Skeletal muscle tissue (tissue), 4 donors: ENCODE measurements around the gene THG1L. TPM values are rescaled to one million over a fixed set of nuclear protein-coding genes. Genes with fewer than 3 reads are reported as not detected.

Source experiments
- H3K27ac ChIP-seq: one replicate; pipeline ENCODE4 v1.7.0; 2013; ENCODE audit warnings: mild to moderate bottlenecking, low read depth, low read length, inconsistent platforms
- H3K27me3 ChIP-seq, 3 donors: one replicate each; pipeline ENCODE4 v1.7.0; 2013; ENCODE audit warnings: low read length in 3 of 3; ENCODE audit not compliant: control insufficient read depth in 3 of 3, insufficient read depth in 3 of 3
- H3K36me3 ChIP-seq, 3 donors: one replicate each; pipeline ENCODE4 v1.7.0; 2013; ENCODE audit warnings: low read length in 3 of 3; ENCODE audit not compliant: control insufficient read depth in 3 of 3, insufficient read depth in 3 of 3
- H3K4me1 ChIP-seq, 3 donors: one replicate each; pipeline ENCODE4 v1.7.0; 2013; ENCODE audit warnings: low read length in 3 of 3, mild to moderate bottlenecking in 3 of 3; ENCODE audit not compliant: control insufficient read depth in 3 of 3, insufficient read depth in 3 of 3
- H3K4me3 ChIP-seq, 3 donors: one replicate each; pipeline ENCODE4 v1.7.0; 2013; ENCODE audit warnings: low read length in 3 of 3
- H3K9ac ChIP-seq, 3 donors: one replicate each; pipeline ENCODE4 v1.7.0; 2013; ENCODE audit warnings: low read length in 3 of 3, mild to moderate bottlenecking in 3 of 3, moderate library complexity in 2 of 3, low read depth in 1 of 3
- H3K9me3 ChIP-seq, 3 donors: one replicate each; pipeline ENCODE4 v1.7.0; 2013; ENCODE audit warnings: low read length in 3 of 3; ENCODE audit not compliant: control insufficient read depth in 3 of 3
- total RNA-seq: library from RNA; depleted of rRNA; stranded (reverse); fragments of >200 nt; gene quantifications from one replicate; pipeline ENCODE4 v1.2.3, GENCODE V29; 2014
- donor health status: Osteomylitis.

THG1L gene
- total RNA-seq, 1 donor from 2014 or later = 31.3 TPM

GRCh38 chr5:157749462-157749799, 18.2 kb downstream of the THG1L start:
- peaks cover 0 to 5% (median 3%) of the 10 kb centered on the region in 3 donors for H3K36me3 ChIP-seq
- no peaks in the 10 kb centered on the region for H3K9me3 ChIP-seq
- H3K27me3 ChIP-seq = no peaks in the 10 kb centered on the region
- H3K4me3 ChIP-seq = no peak overlapping the region
- no peak overlapping the region for H3K9ac ChIP-seq
- peaks cover 6 to 9% (median 7%) of the 10 kb centered on the region in 3 donors for H3K4me1 ChIP-seq
- H3K27ac ChIP-seq = no peak overlapping the region

- H3K36me3 ChIP-seq = peaks cover 0 to 11% (median 11%) of the 10 kb centered on the region in 3 donors
- no peak overlapping the region for H3K4me3 ChIP-seq
- no peaks in the 10 kb centered on the region for H3K9me3 ChIP-seq
- H3K27ac ChIP-seq = no peak overlapping the region
- peaks cover 0 to under 1% (median 0%) of the 10 kb centered on the region in 3 donors for H3K4me1 ChIP-seq
- no peak overlapping the region for H3K9ac ChIP-seq
- H3K27me3 ChIP-seq = no peaks in the 10 kb centered on the region
Observed at GRCh38 chr5:157750320-157750719, 19.1 kb downstream of the THG1L start.

DNA sequence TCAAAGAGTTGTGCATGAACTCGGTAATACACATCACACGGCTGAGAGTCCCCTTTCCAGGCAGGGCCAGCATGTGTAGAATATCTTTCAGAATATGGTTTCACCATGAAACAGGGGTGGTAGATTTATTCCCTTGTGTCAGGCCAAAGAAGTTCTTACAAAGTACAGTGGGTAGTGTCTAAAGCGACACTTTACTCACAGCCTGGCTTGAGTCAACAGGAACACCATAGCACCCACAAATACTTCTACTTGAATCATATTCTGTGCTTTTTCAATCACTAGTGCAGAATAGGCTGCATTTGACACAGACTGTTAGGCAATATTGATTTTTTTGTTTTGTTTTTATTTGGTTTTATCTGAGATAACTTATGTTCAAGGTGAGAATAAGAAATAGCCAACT, 24.9 kb downstream of the THG1L start:
- no peak overlapping the region for H3K27ac ChIP-seq
- no peak overlapping the region for H3K9ac ChIP-seq
- H3K9me3 ChIP-seq = no peaks in the 10 kb centered on the region
- H3K4me1 ChIP-seq = no peaks in the 10 kb centered on the region
- H3K36me3 ChIP-seq = peaks cover 6 to 22% (median 17%) of the 10 kb centered on the region in 3 donors
- H3K4me3 ChIP-seq = no peak overlapping the region
- H3K27me3 ChIP-seq = no peaks in the 10 kb centered on the region

DNA sequence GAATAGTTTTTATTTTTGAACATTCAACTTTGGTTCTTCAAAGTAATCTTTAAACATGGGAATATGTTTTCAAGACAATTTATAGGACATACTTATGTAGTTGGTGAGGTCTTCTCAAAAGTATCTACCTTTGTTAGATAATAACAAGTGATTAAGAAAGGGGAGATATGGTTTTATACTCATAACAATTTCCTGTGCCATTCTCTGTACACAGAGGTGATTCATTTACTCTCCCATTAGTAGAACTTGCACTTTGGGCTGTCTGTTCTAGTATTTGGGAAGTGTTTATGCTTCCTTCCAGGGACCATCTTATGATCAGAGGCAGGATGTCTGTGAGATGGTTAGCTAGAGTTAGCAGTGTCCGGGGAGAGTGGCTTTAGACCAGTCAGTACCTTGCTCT, 27.5 kb downstream of the THG1L start:
- Histone ChIP-seq H3K4me1 (peaks cover 0 to 5% (median 0%) of the 10 kb centered on the region in 3 donors), H3K4me3 (no peak overlapping the region), H3K36me3 (peaks cover 6 to 22% (median 15%) of the 10 kb centered on the region in 3 donors), H3K27ac (no peak overlapping the region), H3K27me3 (no peaks in the 10 kb centered on the region), H3K9me3 (no peaks in the 10 kb centered on the region), H3K9ac (no peak overlapping the region)

GRCh38 chr5:157761690-157762621, 30.7 kb downstream of the THG1L start:
- Histone ChIP-seq H3K9me3 (no peaks in the 10 kb centered on the region), H3K27me3 (no peaks in the 10 kb centered on the region), H3K4me3 (no peak overlapping the region), H3K4me1 (peaks cover 0 to 5% (median 0%) of the 10 kb centered on the region in 3 donors), H3K9ac (no peak overlapping the region), H3K27ac (no peak overlapping the region), H3K36me3 (no peaks in the 10 kb centered on the region)

- Histone ChIP-seq H3K9ac (no peak overlapping the region), H3K4me1 (peaks cover 5 to 8% (median 8%) of the 10 kb centered on the region in 3 donors), H3K27me3 (no peaks in the 10 kb centered on the region), H3K27ac (no peak overlapping the region), H3K9me3 (no peaks in the 10 kb centered on the region), H3K36me3 (no peaks in the 10 kb centered on the region), H3K4me3 (no peak overlapping the region)
Observed at GRCh38 chr5:157764531-157764930, 33.3 kb downstream of the THG1L start.

DNA sequence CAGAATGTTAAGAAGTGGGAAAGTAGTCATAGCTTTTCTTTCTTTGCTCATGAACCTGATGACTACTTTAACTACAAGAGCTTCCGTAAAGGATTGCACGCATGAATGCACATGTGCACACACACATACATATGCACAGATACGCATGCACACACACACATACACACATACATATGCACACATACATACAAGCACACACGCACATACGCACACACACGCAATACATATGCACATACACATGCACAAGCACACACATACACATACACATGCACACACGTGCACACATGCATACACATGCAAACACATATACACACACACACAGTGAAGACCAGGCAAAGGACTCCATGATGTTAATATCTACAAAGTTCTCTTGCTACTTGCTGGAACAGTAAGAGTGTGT, 35.2 kb downstream of the THG1L start:
- Histone ChIP-seq H3K27ac (no peak overlapping the region), H3K9me3 (no peaks in the 10 kb centered on the region), H3K4me3 (no peak overlapping the region), H3K4me1 (peaks cover 5 to 8% (median 8%) of the 10 kb centered on the region in 3 donors), H3K9ac (no peak overlapping the region), H3K36me3 (no peaks in the 10 kb centered on the region), H3K27me3 (no peaks in the 10 kb centered on the region)

DNA sequence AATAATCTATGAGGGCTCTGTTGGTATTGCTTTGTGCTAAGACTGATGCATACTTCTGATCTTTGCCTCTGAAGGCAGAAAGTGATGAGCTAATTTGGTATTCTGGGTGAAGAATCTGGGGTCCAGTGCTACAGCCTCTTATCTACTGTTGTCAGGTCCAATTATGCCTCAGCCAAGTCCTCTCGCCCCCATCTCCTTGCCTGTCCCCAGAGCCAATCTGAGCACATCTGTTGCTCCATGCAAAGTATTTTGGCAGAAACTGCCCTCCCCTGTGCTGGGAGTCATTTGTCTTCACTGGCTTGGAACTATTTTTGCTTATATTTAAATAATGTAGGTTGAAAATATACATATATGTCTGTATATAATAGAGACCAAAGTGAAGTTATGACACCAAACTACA, 35.7 kb downstream of the THG1L start:
- Histone ChIP-seq H3K9me3 (no peaks in the 10 kb centered on the region), H3K27me3 (no peaks in the 10 kb centered on the region), H3K9ac (no peak overlapping the region), H3K4me3 (no peak overlapping the region), H3K27ac (no peak overlapping the region), H3K36me3 (no peaks in the 10 kb centered on the region), H3K4me1 (peaks cover 5 to 8% (median 6%) of the 10 kb centered on the region in 3 donors)

DNA sequence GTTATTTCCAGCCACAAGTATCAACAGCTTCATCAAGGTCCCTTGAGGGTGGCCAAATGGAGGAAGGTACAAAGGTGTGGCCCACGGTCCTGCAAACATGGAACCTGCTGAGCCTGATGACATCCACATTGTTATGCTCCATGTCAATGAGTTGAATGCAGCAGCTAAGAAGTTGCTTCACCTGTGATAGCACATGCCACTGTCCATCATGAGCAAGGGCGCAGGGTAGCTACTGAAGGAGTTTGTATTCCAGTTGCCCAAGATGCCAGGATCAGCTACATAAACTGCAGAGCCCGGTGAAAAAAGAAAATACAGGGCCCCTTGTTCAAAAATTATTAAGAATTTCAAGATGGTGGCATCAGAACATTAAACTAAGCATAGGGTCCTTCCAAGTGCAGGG, 36.5 kb downstream of the THG1L start:
- Histone ChIP-seq H3K36me3 (no peaks in the 10 kb centered on the region), H3K9me3 (no peaks in the 10 kb centered on the region)

GRCh38 chr5:157770665-157771064, 39.4 kb downstream of the THG1L start:
- Histone ChIP-seq H3K27ac (no peak overlapping the region), H3K9ac (no peak overlapping the region), H3K36me3 (no peaks in the 10 kb centered on the region), H3K9me3 (no peaks in the 10 kb centered on the region), H3K4me3 (no peak overlapping the region), H3K27me3 (no peaks in the 10 kb centered on the region), H3K4me1 (peaks cover 3 to 8% (median 5%) of the 10 kb centered on the region in 3 donors)

More for the DNA sequence above, 36.5 kb downstream of the THG1L start:
- no peak overlapping the region for H3K27ac ChIP-seq
- H3K9ac ChIP-seq = no peak overlapping the region
- H3K4me3 ChIP-seq = no peak overlapping the region
- H3K27me3 ChIP-seq = no peaks in the 10 kb centered on the region
- H3K4me1 ChIP-seq = peaks cover 3 to 8% (median 5%) of the 10 kb centered on the region in 3 donors
